HepG2 (cell line): ENCODE results near the gene HAGHL. TPM values are rescaled to one million over a fixed set of nuclear protein-coding genes. Genes with fewer than 3 reads are reported as not detected.

Experiments used
- ATAC-seq: fragments of 200-7000 bp; cut with Tn5 transposase; 3 replicates; pipeline ENCODE4 v1.9.1; 2020; ENCODE audit warnings: mild to moderate bottlenecking, moderate library complexity
- BruUV-seq: library from RNA; stranded (reverse); fragments of 400-500 nt; replicated peaks from 2 replicates; lab custom pipeline; 2021; lab: Mats Ljungman, UMichigan
- CTCF ChIA-PET: fragments of 300-600 bp; formaldehyde crosslinking; extraction: SDS; loops from one replicate; lab custom pipeline; 2021; ENCODE audit warnings: low total read pairs, inconsistent platforms, low intra/inter-chr PET ratio; lab: Yijun Ruan, JAX
- POLR2A ChIA-PET: fragments of 350-600 bp; sonication (Branson Sonifier 250); formaldehyde crosslinking; loops from one replicate; lab custom pipeline; 2020; ENCODE audit warnings: antibody characterized with exemption, inconsistent platforms; lab: Yijun Ruan, JAX
- DNase-seq: peaks from one replicate; pipeline ENCODE4 v3.0.0-alpha.2; 2015; ENCODE audit warnings: low spot score
- FAIRE-seq: peaks from 3 replicates; lab custom pipeline; 2011; peaks lifted over from hg19 to GRCh38; lab: Jason Lieb, UNC
- H2AFZ ChIP-seq: one replicate; pipeline ENCODE4 v1.6.1; 2011; ENCODE audit warnings: low read length, inconsistent platforms
- H3K27ac ChIP-seq: fragments of 300-600 bp; 3 replicates; pipeline ENCODE4 v1.8.0; 2011; ENCODE audit warnings: mixed run types, mild to moderate bottlenecking, mixed read lengths, low read length, inconsistent platforms; ENCODE audit not compliant: insufficient read depth; ENCODE audit errors: extremely low read length
- H3K27me3 ChIP-seq, 2 experiments: fragments of 200-600 bp in 1 of 2; 2 replicates in 1 of 2; 3 replicates in 1 of 2; pipeline versions ENCODE4 v1.6.0 to v1.8.0; 2011; ENCODE audit warnings: low read length in 2 of 2, mild to moderate bottlenecking in 2 of 2, moderate library complexity in 2 of 2, inconsistent platforms in 1 of 2; ENCODE audit not compliant: insufficient read depth in 2 of 2, control insufficient read depth in 1 of 2
- H3K36me3 ChIP-seq, 2 experiments: fragments of 200-600 bp in 1 of 2; replicated peaks in 1 of 2; 2 replicates in 1 of 2; 3 replicates in 1 of 2; pipeline versions ENCODE4 v1.5.1 to v1.8.0; 2011; ENCODE audit warnings: low read length in 2 of 2, inconsistent platforms in 1 of 2; ENCODE audit not compliant: insufficient read depth in 2 of 2, control insufficient read depth in 1 of 2
- H3K4me1 ChIP-seq: 2 replicates; pipeline ENCODE4 v1.5.1; 2012; ENCODE audit warnings: low read length, inconsistent platforms; ENCODE audit not compliant: insufficient read depth
- H3K4me2 ChIP-seq: 2 replicates; pipeline ENCODE4 v1.6.0; 2011; ENCODE audit warnings: low read depth, low read length, inconsistent platforms
- H3K4me3 ChIP-seq, 3 experiments: fragments of 200-600 bp in 1 of 3; sonication (generic), shearing (Covaris generic) in 1 of 3; replicated peaks in 1 of 3; 2 replicates each; pipeline ENCODE4 v1.5.1; 2011 to 2016; ENCODE audit warnings: low read length in 3 of 3, inconsistent platforms in 2 of 3, low read depth in 2 of 3, mild to moderate bottlenecking in 2 of 3, control low read depth in 1 of 3, mixed read lengths in 1 of 3; ENCODE audit not compliant: insufficient read depth in 1 of 3
- H3K79me2 ChIP-seq: one replicate; pipeline ENCODE4 v1.6.1; 2011; ENCODE audit warnings: low read length, inconsistent platforms; ENCODE audit not compliant: insufficient read depth
- H3K9ac ChIP-seq: 2 replicates; pipeline ENCODE4 v1.6.0; 2011; ENCODE audit warnings: mild to moderate bottlenecking, low read depth, low read length, inconsistent platforms; ENCODE audit not compliant: insufficient read depth
- H3K9me3 ChIP-seq: 2 replicates; pipeline ENCODE4 v1.5.1; 2012; ENCODE audit warnings: mild to moderate bottlenecking, low read length
- H4K20me1 ChIP-seq: 2 replicates; pipeline ENCODE4 v1.6.0; 2011; ENCODE audit warnings: inconsistent platforms, mild to moderate bottlenecking, low read length, moderate library complexity; ENCODE audit not compliant: insufficient read depth
- ATF7 ChIP-seq, 2 experiments: fragments of 450-650 bp in 1 of 2; sonication (generic) in 1 of 2; formaldehyde crosslinking in 1 of 2; IDR thresholded peaks; 2 replicates each; pipeline versions ENCODE4 v1.4.0 to v1.6.1; 2016 to 2020; ENCODE audit warnings: antibody characterized with exemption in 1 of 2, mild to moderate bottlenecking in 1 of 2, missing genetic modification reagents in 1 of 2
- ZBTB38 ChIP-seq: sonication (generic); formaldehyde crosslinking; IDR thresholded peaks from 2 replicates; pipeline ENCODE4 v1.5.1; 2020; ENCODE audit warnings: mild to moderate bottlenecking, missing genetic modification reagents
- ZFX ChIP-seq: sonication (generic); formaldehyde crosslinking; IDR thresholded peaks from 2 replicates; pipeline ENCODE4 v1.4.0; 2020; ENCODE audit warnings: mild to moderate bottlenecking, low read depth, missing genetic modification reagents, moderate library complexity
- ZSCAN9 ChIP-seq: IDR thresholded peaks from 2 replicates; pipeline ENCODE4 v1.6.1; 2016; ENCODE audit warnings: borderline replicate concordance
- WGBS: methylation state at CpG from one replicate; pipeline ENCODE4 v1.1.6; 2017; ENCODE audit warnings: low lambda C conversion rate; 5-methylcytosine and 5-hydroxymethylcytosine counted together
- in situ Hi-C: cut with HindIII; loops from 2 replicates; pipeline ENCODE4 v1.10.0; 2017; ENCODE audit warnings: low pct_unique_long_range_greater_than_20kb; ENCODE audit not compliant: extremely low pct_ligation_motif_present
- intact Hi-C: fragments of 100-400 bp; cut with micrococcal nuclease; formaldehyde crosslinking; loops from one replicate; pipeline ENCODE4 v1.10.0; 2022; ENCODE audit not compliant: unreplicated experiment
- polyA plus RNA-seq, 8 experiments: library from polyadenylated mRNA; depleted of rRNA in 3 of 8; stranded (reverse) in 7 of 8; unstranded in 1 of 8; fragments of >200 nt; fragmentation: Illumina TruSeq in 4 of 8; extraction: Trizol in 4 of 8; gene quantifications; 2 replicates each; pipeline versions ENCODE4 v1.2.1 to v1.2.3, GENCODE V29; 2011 to 2016; ENCODE audit warnings: low read depth in 4 of 8, missing spikeins in 1 of 8, mixed read lengths in 1 of 8; ENCODE audit not compliant: insufficient read depth in 1 of 8
- total RNA-seq, 5 experiments: library from RNA; depleted of rRNA; stranded (reverse); fragments of >200 nt; fragmentation: Illumina TruSeq; extraction: Trizol; gene quantifications; 2 replicates each; pipeline ENCODE4 v1.2.3, GENCODE V29; 2016; ENCODE audit warnings: low read depth in 1 of 5
- TF ChIP-seq, protein P1 (sequence below): IDR thresholded peaks from 2 replicates; pipeline ENCODE4 v1.6.1; 2012; ENCODE audit warnings: low read length, improper control_type of control experiment

Gene HAGHL
- total and polyA plus RNA-seq, 2 of the 13 experiments (the other 11 are each of a cell fraction or from before 2014, with no cell fraction given) = 3.4 to 8.4 TPM

- no CpG with 5 or more reads among the region's 20 CpGs for WGBS
- CTCF ChIA-PET = no interaction called here
- Histone ChIP-seq H3K27ac (no peak overlapping the region), H4K20me1 (no peaks in the 10 kb centered on the region), H2AFZ (no peak overlapping the region), H3K9ac (no peak overlapping the region), H3K9me3 (no peaks in the 10 kb centered on the region), H3K4me3 (no peak overlapping the region), H3K4me1 (no peaks in the 10 kb centered on the region), H3K36me3 (no peaks in the 10 kb centered on the region), H3K4me2 (no peak overlapping the region), H3K27me3 (peaks cover 5 to 6% of the 10 kb centered on the region in 2 experiments; a peak in 3 of 5 replicates), H3K79me2 (no peaks in the 10 kb centered on the region)
- no TSS peak for BruUV-seq
- FAIRE-seq (no peak), DNase-seq (no peak), ATAC-seq (peak; percentile 57)
- in situ Hi-C loops (no loop called here), intact Hi-C loops (no loop called here)
- POLR2A ChIA-PET = interaction anchor here (1.7 to 1.8 kb wide), 2 partner anchors 8 to 29 kb away, joined by 4 to 7 read pairs; partner anchors contain the start of genes CIAO3 and MSLN
- TF ChIP-seq ATF7 (IDR thresholded peaks at IDR 0.05) (no peak), ATF7 (CRISPR knock-in tag; IDR thresholded peaks at IDR 0.05) (no peak), ZSCAN9 (CRISPR knock-in tag) (no peak), ZBTB38 (no peak), ZFX (CRISPR knock-in tag) (peak; percentile 29; the same call in 1 of the 2 replicates)
- TF ChIP-seq, protein P1, sequence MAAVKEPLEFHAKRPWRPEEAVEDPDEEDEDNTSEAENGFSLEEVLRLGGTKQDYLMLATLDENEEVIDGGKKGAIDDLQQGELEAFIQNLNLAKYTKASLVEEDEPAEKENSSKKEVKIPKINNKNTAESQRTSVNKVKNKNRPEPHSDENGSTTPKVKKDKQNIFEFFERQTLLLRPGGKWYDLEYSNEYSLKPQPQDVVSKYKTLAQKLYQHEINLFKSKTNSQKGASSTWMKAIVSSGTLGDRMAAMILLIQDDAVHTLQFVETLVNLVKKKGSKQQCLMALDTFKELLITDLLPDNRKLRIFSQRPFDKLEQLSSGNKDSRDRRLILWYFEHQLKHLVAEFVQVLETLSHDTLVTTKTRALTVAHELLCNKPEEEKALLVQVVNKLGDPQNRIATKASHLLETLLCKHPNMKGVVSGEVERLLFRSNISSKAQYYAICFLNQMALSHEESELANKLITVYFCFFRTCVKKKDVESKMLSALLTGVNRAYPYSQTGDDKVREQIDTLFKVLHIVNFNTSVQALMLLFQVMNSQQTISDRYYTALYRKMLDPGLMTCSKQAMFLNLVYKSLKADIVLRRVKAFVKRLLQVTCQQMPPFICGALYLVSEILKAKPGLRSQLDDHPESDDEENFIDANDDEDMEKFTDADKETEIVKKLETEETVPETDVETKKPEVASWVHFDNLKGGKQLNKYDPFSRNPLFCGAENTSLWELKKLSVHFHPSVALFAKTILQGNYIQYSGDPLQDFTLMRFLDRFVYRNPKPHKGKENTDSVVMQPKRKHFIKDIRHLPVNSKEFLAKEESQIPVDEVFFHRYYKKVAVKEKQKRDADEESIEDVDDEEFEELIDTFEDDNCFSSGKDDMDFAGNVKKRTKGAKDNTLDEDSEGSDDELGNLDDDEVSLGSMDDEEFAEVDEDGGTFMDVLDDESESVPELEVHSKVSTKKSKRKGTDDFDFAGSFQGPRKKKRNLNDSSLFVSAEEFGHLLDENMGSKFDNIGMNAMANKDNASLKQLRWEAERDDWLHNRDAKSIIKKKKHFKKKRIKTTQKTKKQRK = no peak
Observed at GRCh38 chr16:769184-769784, 42.4 kb downstream of the HAGHL start.
